Kidney epithelial cell (primary cell): Measurements from ENCODE around the gene TRPM3. TPM values are rescaled to one million over a fixed set of nuclear protein-coding genes. Genes with fewer than 3 reads are reported as not detected.

Source experiments
- DNase-seq: peaks from one replicate; pipeline ENCODE4 v3.0.0-alpha.2; 2010; ENCODE audit warnings: low read depth
- H3K27me3 ChIP-seq: 2 replicates; pipeline ENCODE4 v1.6.0; 2011; ENCODE audit warnings: low read length; ENCODE audit not compliant: control insufficient read depth, insufficient read depth
- H3K36me3 ChIP-seq: 2 replicates; pipeline ENCODE4 v1.5.1; 2011; ENCODE audit warnings: low read length; ENCODE audit not compliant: control insufficient read depth, insufficient read depth
- H3K4me3 ChIP-seq: 2 replicates; pipeline ENCODE4 v1.5.1; 2011; ENCODE audit warnings: low read depth, mild to moderate bottlenecking, control low read depth, low read length
- CTCF ChIP-seq: IDR thresholded peaks from 2 replicates; pipeline ENCODE4 v1.5.1; 2011; ENCODE audit warnings: mild to moderate bottlenecking, moderate library complexity, low read length, control low read depth, inconsistent platforms; ENCODE audit not compliant: insufficient read depth, poor library complexity, severe bottlenecking
- total RNA-seq: library from RNA; depleted of rRNA; stranded (reverse); fragments of >200 nt; gene quantifications from 2 replicates; pipeline ENCODE4 v1.2.3, GENCODE V29; 2015

The TRPM3 gene
- total RNA-seq, 1 donor from 2014 or later, result not detected

GRCh38 chr9:70873506-70873905 lies 247.9 kb downstream of the TRPM3 start:
- H3K4me3 ChIP-seq, result no peak overlapping the region
- TF ChIP-seq CTCF, result no peak
- DNase-seq, result no peak
- no peaks in the 10 kb centered on the region for H3K27me3 ChIP-seq
- H3K36me3 ChIP-seq, result no peaks in the 10 kb centered on the region

- Histone ChIP-seq H3K36me3 (no peaks in the 10 kb centered on the region), H3K27me3 (no peaks in the 10 kb centered on the region), H3K4me3 (peak overlapping the region; percentile 41)
- no peak for TF ChIP-seq CTCF
- no peak for DNase-seq
These were observed 252.5 kb downstream of the TRPM3 start for GRCh38 chr9:70868661-70869652.

GRCh38 chr9:70868041-70868440 lies 253.4 kb downstream of the TRPM3 start:
- no peaks in the 10 kb centered on the region for H3K36me3 ChIP-seq
- peak overlapping the region; percentile 41 for H3K4me3 ChIP-seq
- no peak for TF ChIP-seq CTCF
- no peaks in the 10 kb centered on the region for H3K27me3 ChIP-seq
- no peak for DNase-seq

- no peaks in the 10 kb centered on the region for H3K27me3 ChIP-seq
- no peak overlapping the region for H3K4me3 ChIP-seq
- no peaks in the 10 kb centered on the region for H3K36me3 ChIP-seq
- no peak for TF ChIP-seq CTCF
- no peak for DNase-seq
These were observed 255.9 kb downstream of the TRPM3 start for GRCh38 chr9:70865471-70865870.

GRCh38 chr9:70861797-70862196 lies 259.6 kb downstream of the TRPM3 start:
- Histone ChIP-seq H3K36me3 (no peaks in the 10 kb centered on the region), H3K27me3 (no peaks in the 10 kb centered on the region)
- DNase-seq, result no peak

More at GRCh38 chr9:70861797-70862196, 259.6 kb downstream of the TRPM3 start:
- no peak for TF ChIP-seq CTCF
- H3K4me3 ChIP-seq, result no peak overlapping the region
